Neutrophil (primary cell): ENCODE data around the gene SPATA45.

Experiments used
- H3K27ac ChIP-seq: fragments of 200-600 bp; sonication (generic); 2 replicates; pipeline ENCODE4 v1.5.1; 2016; ENCODE audit warnings: mild to moderate bottlenecking, moderate library complexity
- H3K27me3 ChIP-seq: fragments of 200-600 bp; sonication (generic); 2 replicates; pipeline ENCODE4 v1.6.0; 2016; ENCODE audit warnings: mild to moderate bottlenecking
- H3K36me3 ChIP-seq: fragments of 200-600 bp; sonication (generic); 2 replicates; pipeline ENCODE4 v1.5.1; 2017
- H3K4me1 ChIP-seq, 2 experiments: fragments of 200-600 bp in 1 of 2; sonication (generic) in 1 of 2; 1 replicate in 1 of 2; 2 replicates in 1 of 2; pipeline versions ENCODE4 v1.5.1 to v1.6.1; 2013 to 2016; ENCODE audit warnings: low read depth in 1 of 2, low read length in 1 of 2, mild to moderate bottlenecking in 1 of 2, moderate library complexity in 1 of 2; ENCODE audit not compliant: control insufficient read depth in 1 of 2, insufficient read depth in 1 of 2
- H3K4me3 ChIP-seq, 2 experiments: fragments of 200-600 bp in 1 of 2; sonication (generic) in 1 of 2; 1 replicate in 1 of 2; 2 replicates in 1 of 2; pipeline ENCODE4 v1.5.1; 2013 to 2016; ENCODE audit warnings: low read depth in 1 of 2, low read length in 1 of 2, mild to moderate bottlenecking in 1 of 2, moderate library complexity in 1 of 2
- H3K9me3 ChIP-seq: fragments of 200-600 bp; sonication (generic); 2 replicates; pipeline ENCODE4 v1.5.1; 2016
- TF ChIP-seq, protein P1 (sequence below): fragments of 200-600 bp; sonication (generic); IDR thresholded peaks from 2 replicates; pipeline ENCODE4 v1.5.1; 2016; ENCODE audit warnings: antibody characterized with exemption

Gene SPATA45

DNA sequence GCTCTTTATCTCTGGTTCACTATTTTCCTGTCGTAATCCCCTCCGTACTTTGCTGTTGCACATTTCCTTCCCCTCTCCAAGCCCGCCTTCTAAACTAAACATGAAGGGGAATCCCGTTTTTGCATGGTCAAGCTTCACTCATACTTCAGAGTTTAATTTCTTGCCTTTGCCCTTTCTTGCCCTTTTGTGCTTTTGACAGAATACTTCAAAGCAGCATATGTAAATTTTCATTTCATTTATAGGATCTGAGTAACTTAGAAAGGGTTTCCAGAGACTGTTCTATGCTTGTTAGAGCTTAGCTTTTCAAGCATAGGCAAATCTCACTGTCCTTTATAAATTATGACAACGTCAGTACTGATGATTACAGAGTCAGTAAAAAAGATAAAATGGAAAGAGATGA, 27.7 kb downstream of the SPATA45 start:
- Histone ChIP-seq H3K9me3 (no peaks in the 10 kb centered on the region), H3K27ac (peak overlapping the region; percentile 73), H3K4me3 (peak overlapping the region; percentile 0 to 35), H3K27me3 (no peaks in the 10 kb centered on the region), H3K36me3 (no peaks in the 10 kb centered on the region), H3K4me1 (peaks cover 36 to 39% of the 10 kb centered on the region in 2 experiments)
- TF ChIP-seq, protein P1, sequence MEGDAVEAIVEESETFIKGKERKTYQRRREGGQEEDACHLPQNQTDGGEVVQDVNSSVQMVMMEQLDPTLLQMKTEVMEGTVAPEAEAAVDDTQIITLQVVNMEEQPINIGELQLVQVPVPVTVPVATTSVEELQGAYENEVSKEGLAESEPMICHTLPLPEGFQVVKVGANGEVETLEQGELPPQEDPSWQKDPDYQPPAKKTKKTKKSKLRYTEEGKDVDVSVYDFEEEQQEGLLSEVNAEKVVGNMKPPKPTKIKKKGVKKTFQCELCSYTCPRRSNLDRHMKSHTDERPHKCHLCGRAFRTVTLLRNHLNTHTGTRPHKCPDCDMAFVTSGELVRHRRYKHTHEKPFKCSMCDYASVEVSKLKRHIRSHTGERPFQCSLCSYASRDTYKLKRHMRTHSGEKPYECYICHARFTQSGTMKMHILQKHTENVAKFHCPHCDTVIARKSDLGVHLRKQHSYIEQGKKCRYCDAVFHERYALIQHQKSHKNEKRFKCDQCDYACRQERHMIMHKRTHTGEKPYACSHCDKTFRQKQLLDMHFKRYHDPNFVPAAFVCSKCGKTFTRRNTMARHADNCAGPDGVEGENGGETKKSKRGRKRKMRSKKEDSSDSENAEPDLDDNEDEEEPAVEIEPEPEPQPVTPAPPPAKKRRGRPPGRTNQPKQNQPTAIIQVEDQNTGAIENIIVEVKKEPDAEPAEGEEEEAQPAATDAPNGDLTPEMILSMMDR: no peak

DNA sequence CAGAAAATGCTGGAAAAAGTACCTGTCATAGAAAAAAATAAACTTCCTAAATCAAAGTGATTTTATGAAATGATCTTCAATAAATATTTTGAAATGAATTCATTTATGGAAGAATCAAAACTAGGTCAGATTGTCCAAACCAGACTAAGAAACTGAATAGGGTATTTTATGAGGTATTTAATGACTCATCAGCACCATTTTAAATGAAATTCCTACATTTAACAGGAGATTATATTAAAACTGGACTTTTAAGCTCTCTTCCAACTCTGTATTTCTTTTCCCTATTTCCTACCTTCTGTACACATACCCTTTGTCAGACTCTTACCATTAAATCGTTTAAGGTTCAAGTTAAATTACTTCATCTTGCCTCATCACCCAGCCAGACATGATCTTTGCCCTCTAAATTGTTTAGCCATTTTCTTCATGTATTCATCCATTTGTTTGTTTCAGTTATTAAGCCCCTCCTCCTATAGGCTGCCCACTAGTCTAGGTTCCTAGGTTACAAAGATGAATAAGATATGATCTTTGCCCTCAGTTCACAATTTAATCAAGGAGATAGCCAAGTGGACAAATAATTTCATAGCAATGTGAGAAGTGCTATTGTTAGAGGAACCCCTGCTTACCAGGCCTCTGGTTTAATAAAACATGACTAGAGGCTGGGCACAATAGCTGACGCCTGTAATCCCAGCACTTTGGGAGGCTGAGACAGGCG, 30.7 kb downstream of the SPATA45 start:
- no peak overlapping the region for H3K4me3 ChIP-seq
- H3K36me3 ChIP-seq: no peaks in the 10 kb centered on the region
- H3K9me3 ChIP-seq: no peaks in the 10 kb centered on the region
- no peak overlapping the region for H3K27ac ChIP-seq
- H3K4me1 ChIP-seq: peaks cover 55 to 58% of the 10 kb centered on the region in 2 experiments
- H3K27me3 ChIP-seq: no peaks in the 10 kb centered on the region
- TF ChIP-seq, protein P1: no peak

DNA sequence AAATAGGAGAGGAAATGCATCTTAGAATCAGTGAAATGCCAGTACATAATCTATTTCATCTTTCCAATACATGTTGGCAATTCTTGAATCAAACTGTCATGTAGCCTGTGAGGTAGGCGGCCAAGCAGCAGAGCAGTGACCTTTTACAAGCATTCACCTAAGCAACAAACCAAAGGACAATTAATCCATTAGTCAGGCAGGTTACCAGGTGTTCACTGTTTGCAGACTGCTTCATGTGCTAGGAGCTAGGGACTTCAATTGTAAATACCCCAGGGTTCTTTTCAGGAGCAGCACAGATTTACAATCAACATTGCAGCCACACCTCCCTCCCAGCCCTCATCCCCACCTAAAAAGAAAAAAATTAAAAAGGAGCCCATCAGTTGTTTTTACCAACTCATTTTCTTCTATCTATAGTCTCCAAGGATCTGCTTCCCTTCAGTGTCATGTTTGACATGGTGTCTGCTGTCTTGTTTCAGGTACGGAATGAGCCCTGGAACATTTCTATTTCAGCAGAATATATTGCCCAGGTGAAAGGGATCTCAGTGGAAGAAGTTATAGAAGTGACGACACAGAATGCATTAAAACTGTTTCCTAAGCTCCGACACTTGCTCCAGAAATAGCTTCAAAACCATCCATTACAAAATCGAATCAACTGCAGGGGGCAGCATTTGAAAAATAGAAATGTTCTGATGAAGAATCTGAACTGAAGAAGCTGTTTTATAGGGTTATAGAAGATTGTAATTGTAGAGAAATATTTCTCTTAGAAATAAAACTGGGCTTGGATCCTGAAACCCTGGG, 32.7 kb downstream of the SPATA45 start:
- Histone ChIP-seq H3K27me3 (no peaks in the 10 kb centered on the region), H3K27ac (peak overlapping the region; percentile 52), H3K36me3 (no peaks in the 10 kb centered on the region), H3K9me3 (no peaks in the 10 kb centered on the region), H3K4me1 (peaks cover 38 to 40% of the 10 kb centered on the region in 2 experiments), H3K4me3 (no peak overlapping the region)
- TF ChIP-seq, protein P1: no peak

DNA sequence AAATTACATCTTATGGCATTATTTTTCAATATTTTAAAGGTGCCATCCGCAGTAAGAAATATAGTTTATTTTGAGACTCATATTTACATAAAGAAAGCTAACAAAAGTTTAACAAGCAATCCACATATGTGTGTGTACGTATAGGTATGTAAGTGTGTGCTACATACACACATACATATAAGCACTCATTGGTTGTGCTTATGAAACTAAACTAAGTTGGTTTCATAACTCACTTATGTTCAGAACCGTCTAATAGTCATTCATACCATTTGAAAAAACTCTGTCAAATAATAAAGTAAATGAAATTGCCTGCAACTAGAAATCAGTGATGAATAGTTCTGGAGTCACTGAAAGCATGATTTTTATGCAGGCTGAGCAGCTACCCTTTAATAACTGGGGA, 41.7 kb downstream of the SPATA45 start:
- Histone ChIP-seq H3K4me1 (no peaks in the 10 kb centered on the region), H3K27me3 (no peaks in the 10 kb centered on the region), H3K27ac (peak overlapping the region; percentile 23), H3K36me3 (peaks cover 57% of the 10 kb centered on the region), H3K4me3 (no peak overlapping the region), H3K9me3 (no peaks in the 10 kb centered on the region)
- TF ChIP-seq, protein P1: no peak

DNA sequence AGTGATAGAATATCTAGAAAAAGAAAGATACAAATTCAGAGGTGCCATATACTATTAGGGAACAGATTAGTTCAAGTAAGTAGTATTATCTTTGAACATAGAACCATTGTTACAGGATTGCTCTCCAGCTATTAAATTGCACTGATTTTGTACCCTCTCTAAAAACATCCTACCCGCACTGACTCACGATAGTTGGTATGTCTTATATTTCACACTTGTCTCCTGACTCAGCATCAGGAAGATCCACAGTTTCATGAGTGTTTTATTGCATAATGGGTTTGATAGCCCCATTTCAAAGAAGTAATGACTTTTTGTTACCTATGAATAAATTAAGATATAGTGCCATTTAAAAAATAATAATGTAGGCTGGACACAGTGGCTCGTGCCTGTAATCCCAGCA, 49.8 kb downstream of the SPATA45 start:
- Histone ChIP-seq H3K4me3 (no peak overlapping the region), H3K9me3 (no peaks in the 10 kb centered on the region), H3K27me3 (no peaks in the 10 kb centered on the region), H3K27ac (no peak overlapping the region), H3K4me1 (peaks cover 14 to 16% of the 10 kb centered on the region in 2 experiments), H3K36me3 (peaks cover 35% of the 10 kb centered on the region)
- TF ChIP-seq, protein P1: no peak
